ENCODE data around the gene OR52B4. TPM values are rescaled to one million over a fixed set of nuclear protein-coding genes. Genes with fewer than 3 reads are reported as not detected.
"Not testable (repeated sequence)": the region's sequence is repeated elsewhere in the genome, so short reads cannot be mapped to it uniquely, and the experiment has no call there.

OR52B4 gene
- total RNA-seq, 4 donors from 2014 or later = not detected

DNA sequence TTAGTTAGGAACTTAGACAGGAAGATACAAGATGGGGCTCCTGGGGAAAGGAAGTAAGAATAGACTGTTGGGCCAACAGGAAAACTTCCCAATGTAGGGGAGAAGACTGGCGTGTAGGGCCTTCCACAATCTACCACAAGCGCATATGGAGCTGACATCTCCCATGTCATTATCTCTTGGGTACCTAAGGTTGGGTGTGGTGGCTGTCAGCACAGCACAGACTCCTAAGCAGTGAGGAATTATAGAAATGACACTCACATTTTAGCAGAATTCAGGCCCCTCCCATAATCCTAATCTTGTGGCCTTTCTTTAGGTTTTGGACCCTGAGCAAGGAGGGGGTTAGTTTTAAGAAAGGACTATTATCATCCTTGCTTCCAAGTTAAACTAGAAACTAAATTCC, 13.7 kb upstream of the OR52B4 start:
- intact Hi-C loops (cut with DNase I; ENCODE audit: low total_unique reads) (no loop called here), in situ Hi-C loops (cut with MboI; ENCODE audit: low pct_ligation_motif_present in 1 of 4, low pct_unique_long_range_greater_than_20kb in 1 of 4, low sequenced_read_pairs in 3 of 4) (no loop called here)
- no peak overlapping the region for H3K27ac ChIP-seq
- 98% methylated on average over 2 of the region's 2 CpGs; no CpG with 5 or more reads in 1 of the 2 donors for WGBS, 2 donors (ENCODE audit: low coverage in 1 of 2)
- no peaks in the 10 kb centered on the region for H3K4me1 ChIP-seq
- DNase-seq = no peak
- no peaks in the 10 kb centered on the region for H3K27me3 ChIP-seq
- H3K4me3 ChIP-seq = no peak overlapping the region
- TF ChIP-seq POLR2A (IDR thresholded peaks at IDR 0.05) = no peak
- TF ChIP-seq EP300 (IDR thresholded peaks at IDR 0.05; ENCODE audit: low read depth) = no peak
- TF ChIP-seq, protein P1, sequence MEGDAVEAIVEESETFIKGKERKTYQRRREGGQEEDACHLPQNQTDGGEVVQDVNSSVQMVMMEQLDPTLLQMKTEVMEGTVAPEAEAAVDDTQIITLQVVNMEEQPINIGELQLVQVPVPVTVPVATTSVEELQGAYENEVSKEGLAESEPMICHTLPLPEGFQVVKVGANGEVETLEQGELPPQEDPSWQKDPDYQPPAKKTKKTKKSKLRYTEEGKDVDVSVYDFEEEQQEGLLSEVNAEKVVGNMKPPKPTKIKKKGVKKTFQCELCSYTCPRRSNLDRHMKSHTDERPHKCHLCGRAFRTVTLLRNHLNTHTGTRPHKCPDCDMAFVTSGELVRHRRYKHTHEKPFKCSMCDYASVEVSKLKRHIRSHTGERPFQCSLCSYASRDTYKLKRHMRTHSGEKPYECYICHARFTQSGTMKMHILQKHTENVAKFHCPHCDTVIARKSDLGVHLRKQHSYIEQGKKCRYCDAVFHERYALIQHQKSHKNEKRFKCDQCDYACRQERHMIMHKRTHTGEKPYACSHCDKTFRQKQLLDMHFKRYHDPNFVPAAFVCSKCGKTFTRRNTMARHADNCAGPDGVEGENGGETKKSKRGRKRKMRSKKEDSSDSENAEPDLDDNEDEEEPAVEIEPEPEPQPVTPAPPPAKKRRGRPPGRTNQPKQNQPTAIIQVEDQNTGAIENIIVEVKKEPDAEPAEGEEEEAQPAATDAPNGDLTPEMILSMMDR (IDR thresholded peaks at IDR 0.05) = no peak
- TF ChIP-seq POLR2AphosphoS5 (IDR thresholded peaks at IDR 0.05) = no peak
- no peaks in the 10 kb centered on the region for H3K9me3 ChIP-seq
- peaks cover 0 to 9% (median 3%) of the 10 kb centered on the region in 4 donors for H3K36me3 ChIP-seq

DNA sequence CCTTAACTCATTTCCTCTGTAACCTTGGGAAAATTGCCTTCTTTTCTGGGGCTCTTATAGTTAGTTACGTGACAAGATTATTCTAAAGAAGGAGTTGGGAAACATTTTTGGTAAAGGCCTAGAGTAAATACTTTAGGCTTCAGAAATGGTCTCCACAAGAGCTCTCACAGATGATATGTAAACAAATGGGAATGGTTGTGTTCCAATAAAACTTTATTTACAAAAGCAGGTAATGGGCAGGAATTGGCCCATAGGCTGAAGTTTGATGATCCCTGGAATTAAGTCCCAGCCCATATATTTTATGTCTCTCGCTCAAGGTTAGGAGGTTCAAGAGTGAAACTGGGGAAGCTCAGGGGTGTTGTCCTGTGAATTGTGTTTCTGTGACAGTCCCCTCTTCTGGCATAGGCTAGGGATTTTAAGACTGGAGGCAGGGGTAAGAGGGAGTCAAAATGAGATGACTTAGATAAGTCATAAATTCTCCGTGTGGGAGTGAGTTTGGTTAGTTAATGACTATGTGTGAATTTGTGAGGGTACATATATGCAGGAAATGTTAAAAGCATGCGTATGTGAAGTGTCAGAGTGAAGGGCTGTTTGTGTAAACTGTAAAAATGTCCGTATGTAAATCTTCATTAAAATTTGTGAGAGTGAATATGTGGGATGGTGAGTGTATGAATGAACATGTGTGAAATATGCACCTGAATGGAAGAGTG, 7.4 kb upstream of the OR52B4 start:
- intact Hi-C loops (cut with DNase I; ENCODE audit: low total_unique reads) (no loop called here), in situ Hi-C loops (cut with MboI; ENCODE audit: low pct_ligation_motif_present in 1 of 4, low pct_unique_long_range_greater_than_20kb in 1 of 4, low sequenced_read_pairs in 3 of 4) (no loop called here)
- Histone ChIP-seq H3K4me3 (no peak overlapping the region), H3K27me3 (no peaks in the 10 kb centered on the region), H3K27ac (no peak overlapping the region), H3K4me1 (no peaks in the 10 kb centered on the region), H3K36me3 (no peaks in the 10 kb centered on the region), H3K9me3 (no peaks in the 10 kb centered on the region)
- WGBS, 2 donors (ENCODE audit: low coverage in 1 of 2) = 61 to 76% methylated on average over 4 to 5 of the region's 5 CpGs
- TF ChIP-seq POLR2A (IDR thresholded peaks at IDR 0.05) = no peak
- TF ChIP-seq, protein P1 (IDR thresholded peaks at IDR 0.05) = no peak
- no peak for TF ChIP-seq POLR2AphosphoS5 (IDR thresholded peaks at IDR 0.05)
- TF ChIP-seq EP300 (IDR thresholded peaks at IDR 0.05; ENCODE audit: low read depth) = no peak
- no peak for DNase-seq

DNA sequence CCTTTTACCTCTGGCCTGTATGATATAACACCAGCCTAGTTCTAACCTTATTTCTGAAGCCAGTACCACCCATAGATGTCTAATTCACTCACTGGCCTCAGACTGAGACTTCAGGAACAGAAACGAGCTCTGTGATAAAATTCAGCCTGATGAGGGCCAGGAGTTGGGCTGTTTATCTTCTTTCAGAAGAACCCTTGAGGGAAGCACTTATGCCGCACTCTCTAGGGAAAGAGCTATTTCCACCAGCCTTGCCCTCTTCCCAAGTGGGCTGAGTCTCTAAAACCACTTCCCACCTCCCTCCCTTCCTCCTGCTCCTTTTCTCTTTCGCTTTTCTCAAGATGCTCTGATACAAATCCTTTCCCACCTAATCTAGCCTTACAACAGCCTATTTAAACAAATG, 2.0 kb upstream of the OR52B4 start:
- 51 to 86% methylated on average over 1 to 3 of the region's 3 CpGs for WGBS, 2 donors (ENCODE audit: low coverage in 1 of 2)
- intact Hi-C loops (cut with DNase I; ENCODE audit: low total_unique reads) = no loop called here
- in situ Hi-C loops (cut with MboI; ENCODE audit: low pct_ligation_motif_present in 1 of 4, low pct_unique_long_range_greater_than_20kb in 1 of 4, low sequenced_read_pairs in 3 of 4) = no loop called here
- Histone ChIP-seq H3K4me3 (no peak overlapping the region), H3K9me3 (no peaks in the 10 kb centered on the region), H3K27ac (no peak overlapping the region), H3K27me3 (no peaks in the 10 kb centered on the region), H3K36me3 (no peaks in the 10 kb centered on the region), H3K4me1 (no peaks in the 10 kb centered on the region)
- DNase-seq = no peak
- TF ChIP-seq POLR2AphosphoS5 (IDR thresholded peaks at IDR 0.05) (no peak), POLR2A (IDR thresholded peaks at IDR 0.05) (no peak), EP300 (IDR thresholded peaks at IDR 0.05; ENCODE audit: low read depth) (no peak)
- TF ChIP-seq, protein P1 (IDR thresholded peaks at IDR 0.05) = no peak

DNA sequence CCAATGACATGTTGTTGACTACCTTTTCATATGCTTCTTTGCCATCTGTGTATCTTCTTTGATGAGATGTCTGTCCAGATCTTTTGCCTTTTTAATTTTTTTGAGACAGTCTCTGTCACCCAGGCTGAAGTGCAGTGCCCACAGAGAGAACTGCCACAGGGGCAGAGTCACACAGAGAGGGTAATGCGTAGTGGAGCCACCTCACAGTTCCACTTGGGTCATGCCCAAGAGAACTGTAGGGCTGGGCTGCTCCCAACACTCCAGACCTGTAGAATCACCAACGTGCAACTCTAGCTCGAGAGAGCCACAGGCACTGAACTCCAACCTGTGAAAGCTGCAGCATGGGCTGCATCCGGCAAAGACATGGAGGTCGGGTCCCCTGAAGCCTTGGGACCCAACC, 20.0 kb downstream of the OR52B4 start:
- intact Hi-C loops (cut with DNase I; ENCODE audit: low total_unique reads); DNase-seq; H3K4me3 ChIP-seq; H3K4me1 ChIP-seq; H3K27me3 ChIP-seq; H3K27ac ChIP-seq; in situ Hi-C loops (cut with MboI; ENCODE audit: low pct_ligation_motif_present in 1 of 4, low pct_unique_long_range_greater_than_20kb in 1 of 4, low sequenced_read_pairs in 3 of 4); H3K36me3 ChIP-seq; H3K9me3 ChIP-seq: not testable (repeated sequence)
- WGBS, 2 donors (ENCODE audit: low coverage in 1 of 2) = no CpG with 5 or more reads among the region's 5 CpGs

DNA sequence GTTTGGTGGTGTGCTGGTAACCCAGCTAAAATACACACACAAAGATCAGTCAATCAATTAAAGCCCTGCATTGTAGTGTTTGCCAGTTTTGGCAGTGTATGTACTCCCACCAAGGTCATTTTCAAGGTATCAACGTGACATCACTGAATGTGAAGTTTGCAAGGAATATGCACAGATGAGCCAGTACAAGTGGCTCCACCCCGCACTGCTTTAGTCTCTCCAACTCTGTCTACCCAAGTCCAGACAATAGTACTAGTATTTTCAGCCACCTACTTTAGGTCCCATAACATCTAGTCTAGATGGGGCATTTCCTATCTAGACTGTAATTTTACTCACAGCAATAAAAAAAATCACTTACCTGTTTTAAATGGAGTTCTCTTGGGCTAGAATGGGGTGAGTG, 22.8 kb downstream of the OR52B4 start:
- in situ Hi-C loops (cut with MboI; ENCODE audit: low pct_ligation_motif_present in 1 of 4, low pct_unique_long_range_greater_than_20kb in 1 of 4, low sequenced_read_pairs in 3 of 4); H3K36me3 ChIP-seq; H3K27ac ChIP-seq; DNase-seq; H3K4me1 ChIP-seq; H3K9me3 ChIP-seq; H3K4me3 ChIP-seq; intact Hi-C loops (cut with DNase I; ENCODE audit: low total_unique reads); H3K27me3 ChIP-seq: not testable (repeated sequence)
- WGBS, 2 donors (ENCODE audit: low coverage in 1 of 2) = 69% methylated on average over 1 of the region's 2 CpGs; no CpG with 5 or more reads in 1 of the 2 donors

DNA sequence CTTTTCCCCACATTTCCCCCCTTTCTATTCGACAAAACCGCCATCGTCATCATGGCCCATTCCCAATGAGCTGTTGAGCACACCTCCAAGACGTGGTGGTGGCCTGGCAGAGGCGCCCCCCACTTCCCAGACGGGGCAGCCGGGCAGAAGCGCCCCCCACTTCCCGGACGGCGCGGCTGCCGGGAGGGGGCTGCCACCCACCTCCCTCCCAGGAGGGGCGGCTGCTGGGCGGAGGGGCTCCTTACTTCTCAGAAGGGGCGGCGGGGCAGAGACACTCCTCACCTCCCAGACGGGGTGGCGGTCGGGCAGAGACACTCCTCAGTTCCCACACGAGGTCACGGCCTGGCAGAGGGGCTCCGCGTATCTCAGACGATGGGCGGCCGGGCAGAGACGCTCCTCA, 33.8 kb downstream of the OR52B4 start:
- H3K9me3 ChIP-seq; intact Hi-C loops (cut with DNase I; ENCODE audit: low total_unique reads); H3K4me1 ChIP-seq; H3K27ac ChIP-seq; H3K4me3 ChIP-seq; H3K27me3 ChIP-seq; DNase-seq; H3K36me3 ChIP-seq; in situ Hi-C loops (cut with MboI; ENCODE audit: low pct_ligation_motif_present in 1 of 4, low pct_unique_long_range_greater_than_20kb in 1 of 4, low sequenced_read_pairs in 3 of 4): not testable (repeated sequence)
- WGBS, 2 donors (ENCODE audit: low coverage in 1 of 2) = 95% methylated on average over 14 of the region's 28 CpGs; no CpG with 5 or more reads in 1 of the 2 donors
